Gastrocnemius medialis (tissue), 4 donors: ENCODE results near the gene ZDHHC1. TPM values are rescaled to one million over a fixed set of nuclear protein-coding genes. Genes with fewer than 3 reads are reported as not detected.

Experiments
- ATAC-seq, 2 donors: fragments of 150-250 bp; one replicate each; pipeline ENCODE4 v1.9.1; 2016
- DNase-seq, 2 donors: peaks; one replicate each; pipeline ENCODE4 v3.0.0-alpha.2; 2019
- H3K27ac ChIP-seq, 4 donors: fragments of 200-600 bp; sonication (generic); 1 replicate in 1 of 4; 2 replicates in 3 of 4; pipeline ENCODE4 v1.5.1; 2016 to 2018; ENCODE audit warnings: mild to moderate bottlenecking in 2 of 4, moderate library complexity in 1 of 4
- H3K27me3 ChIP-seq, 3 donors: fragments of 200-600 bp; sonication (generic) in 2 of 3; 1 replicate in 1 of 3; 2 replicates in 2 of 3; pipeline versions ENCODE4 v1.5.1 to v1.6.0; 2016 to 2019; ENCODE audit warnings: mild to moderate bottlenecking in 1 of 3, moderate library complexity in 1 of 3
- H3K36me3 ChIP-seq, 2 donors: fragments of 200-600 bp; sonication (generic) in 1 of 2; one replicate each; pipeline ENCODE4 v1.5.1; 2017 to 2018
- H3K4me1 ChIP-seq, 2 donors: fragments of 200-600 bp; sonication (generic) in 1 of 2; one replicate each; pipeline ENCODE4 v1.5.1; 2016 to 2017; ENCODE audit warnings: mild to moderate bottlenecking in 2 of 2
- H3K4me3 ChIP-seq, 4 donors: fragments of 200-600 bp; sonication (generic) in 3 of 4; 1 replicate in 1 of 4; 2 replicates in 3 of 4; pipeline ENCODE4 v1.5.1; 2016 to 2019; ENCODE audit warnings: mild to moderate bottlenecking in 2 of 4
- H3K9me3 ChIP-seq, 3 donors: fragments of 200-600 bp; sonication (generic) in 2 of 3; 1 replicate in 1 of 3; 2 replicates in 2 of 3; pipeline ENCODE4 v1.5.1; 2016 to 2019
- POLR2A ChIP-seq, 2 donors: fragments of 450-650 bp; IDR thresholded peaks; one replicate each; pipeline ENCODE4 v1.6.1; 2017; ENCODE audit warnings: antibody characterized with exemption in 2 of 2, mild to moderate bottlenecking in 2 of 2, moderate library complexity in 2 of 2
- in situ Hi-C, 4 donors: fragments of 200-750 bp; cut with MboI; loops; one replicate each; pipeline versions ENCODE4 v1.15.0 to v1.8.0; 2017; ENCODE audit warnings: low sequenced_read_pairs in 4 of 4
- intact Hi-C: fragments of 100-400 bp; cut with DNase I; formaldehyde crosslinking; loops from one replicate; pipeline ENCODE4 v1.15.1; 2023; ENCODE audit warnings: low total_unique reads
- total RNA-seq, 4 donors: library from RNA; depleted of rRNA; stranded (reverse); fragments of >200 nt; gene quantifications; one replicate each; pipeline versions ENCODE4 v1.1.0 to v1.2.3, GENCODE V29; 2016
- TF ChIP-seq, protein P1 (sequence below), 5 experiments: fragments of 450-650 bp in 3 of 5; fragments of 200-600 bp in 2 of 5; sonication (generic) in 2 of 5; IDR thresholded peaks in 4 of 5; conservative IDR thresholded peaks in 1 of 5; 1 replicate in 4 of 5; 2 replicates in 1 of 5; pipeline ENCODE4 v1.5.1; 2016 to 2019; ENCODE audit warnings: antibody characterized with exemption in 5 of 5, mild to moderate bottlenecking in 3 of 5, moderate library complexity in 3 of 5

Gene ZDHHC1
- total RNA-seq, 4 donors from 2014 or later, result 4.4 to 11.0 (median 8.9) TPM

DNA sequence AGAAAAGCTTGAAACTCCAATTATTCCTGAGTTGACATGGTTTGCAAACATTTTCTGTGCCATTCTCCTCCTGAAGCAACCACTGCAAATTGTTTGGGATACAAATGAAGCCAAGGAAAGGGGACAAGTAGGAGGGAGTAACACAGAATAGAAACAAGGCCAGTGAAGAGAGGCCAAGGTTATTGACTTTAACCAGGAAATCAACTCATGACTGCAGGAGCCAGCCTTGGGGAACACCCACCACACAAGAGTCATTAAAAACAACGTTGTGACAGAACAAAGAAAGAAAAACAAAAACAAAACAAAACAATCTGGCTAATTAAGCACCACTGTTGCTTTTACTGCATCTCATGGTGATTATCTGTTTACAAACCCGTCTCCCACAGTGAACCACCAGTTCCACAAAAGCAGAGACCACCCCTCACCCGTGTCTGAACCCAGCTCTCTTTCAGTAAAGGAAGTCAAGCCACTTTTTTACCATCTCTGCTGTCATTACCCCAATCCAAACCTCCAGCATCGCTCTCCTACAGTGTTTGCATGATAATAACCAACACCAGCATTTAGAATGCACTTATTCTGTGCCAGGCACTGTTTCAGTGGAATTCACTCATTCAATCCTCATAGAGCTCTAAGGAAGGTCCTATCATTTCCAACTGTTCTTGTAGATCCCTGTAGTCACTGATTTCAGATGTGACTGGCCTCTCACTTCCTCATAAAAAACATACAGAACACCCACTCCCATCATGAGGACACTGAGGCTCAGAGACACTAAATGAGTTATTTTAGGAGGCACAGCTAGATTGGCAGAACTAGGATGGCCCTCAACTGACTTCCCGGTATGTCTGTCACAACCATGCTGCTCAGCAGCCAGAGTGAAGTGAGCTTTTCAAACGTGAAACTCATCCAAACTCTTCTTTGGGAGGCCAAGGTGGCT is 2.0 kb downstream of the ZDHHC1 start:
- no peak for ATAC-seq
- H3K9me3 ChIP-seq, result no peaks in the 10 kb centered on the region
- DNase-seq, result no peak
- intact Hi-C loops, result no loop called here
- H3K27ac ChIP-seq, result peak overlapping the region in 3 of 4 donors; percentile 36 to 62 (median 53)
- in situ Hi-C loops, result loop anchor here in 1 of 4 donors (10.0 kb wide), 1 partner anchor 149 kb away; no protein-coding TSS in a partner anchor
- H3K4me3 ChIP-seq, result no peak overlapping the region
- no peaks in the 10 kb centered on the region for H3K27me3 ChIP-seq
- H3K36me3 ChIP-seq, result no peaks in the 10 kb centered on the region
- TF ChIP-seq POLR2A (IDR thresholded peaks at IDR 0.05), result no peak
- TF ChIP-seq, protein P1, sequence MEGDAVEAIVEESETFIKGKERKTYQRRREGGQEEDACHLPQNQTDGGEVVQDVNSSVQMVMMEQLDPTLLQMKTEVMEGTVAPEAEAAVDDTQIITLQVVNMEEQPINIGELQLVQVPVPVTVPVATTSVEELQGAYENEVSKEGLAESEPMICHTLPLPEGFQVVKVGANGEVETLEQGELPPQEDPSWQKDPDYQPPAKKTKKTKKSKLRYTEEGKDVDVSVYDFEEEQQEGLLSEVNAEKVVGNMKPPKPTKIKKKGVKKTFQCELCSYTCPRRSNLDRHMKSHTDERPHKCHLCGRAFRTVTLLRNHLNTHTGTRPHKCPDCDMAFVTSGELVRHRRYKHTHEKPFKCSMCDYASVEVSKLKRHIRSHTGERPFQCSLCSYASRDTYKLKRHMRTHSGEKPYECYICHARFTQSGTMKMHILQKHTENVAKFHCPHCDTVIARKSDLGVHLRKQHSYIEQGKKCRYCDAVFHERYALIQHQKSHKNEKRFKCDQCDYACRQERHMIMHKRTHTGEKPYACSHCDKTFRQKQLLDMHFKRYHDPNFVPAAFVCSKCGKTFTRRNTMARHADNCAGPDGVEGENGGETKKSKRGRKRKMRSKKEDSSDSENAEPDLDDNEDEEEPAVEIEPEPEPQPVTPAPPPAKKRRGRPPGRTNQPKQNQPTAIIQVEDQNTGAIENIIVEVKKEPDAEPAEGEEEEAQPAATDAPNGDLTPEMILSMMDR (IDR thresholded peaks at IDR 0.05 in 4 of 5, conservative IDR thresholded peaks at IDR 0.05 in 1 of 5), result no peak
- H3K4me1 ChIP-seq, result peaks cover 17 to 28% of the 10 kb centered on the region in 2 donors

DNA sequence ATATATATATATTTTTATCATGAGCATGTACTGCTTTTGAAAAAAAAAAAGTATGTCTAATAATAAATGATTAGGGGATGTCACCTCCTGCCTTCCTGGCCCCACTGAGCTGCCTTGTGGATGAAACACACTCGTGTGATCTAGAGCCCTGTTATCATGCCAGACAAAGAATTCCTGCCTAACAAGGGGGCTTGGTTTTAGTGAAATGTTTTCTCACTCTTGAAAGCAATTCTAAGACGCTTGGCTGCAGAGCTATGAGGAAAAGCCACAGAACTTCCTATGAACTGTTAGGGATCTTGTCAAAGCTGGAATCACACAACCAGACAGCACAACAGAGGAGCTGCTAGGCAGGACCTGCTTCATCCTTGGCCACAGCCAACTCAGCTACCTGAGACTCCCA is 4.0 kb downstream of the ZDHHC1 start:
- Histone ChIP-seq H3K4me1 (peaks cover 25 to 29% of the 10 kb centered on the region in 2 donors), H3K36me3 (no peaks in the 10 kb centered on the region), H3K27ac (peak overlapping the region in 1 of 4 donors; percentile 53), H3K4me3 (no peak overlapping the region), H3K9me3 (no peaks in the 10 kb centered on the region), H3K27me3 (no peaks in the 10 kb centered on the region)
- DNase-seq (no peak), ATAC-seq (no peak)
- TF ChIP-seq, protein P1 (IDR thresholded peaks at IDR 0.05 in 4 of 5, conservative IDR thresholded peaks at IDR 0.05 in 1 of 5), result no peak
- TF ChIP-seq POLR2A (IDR thresholded peaks at IDR 0.05), result no peak
- intact Hi-C loops, result no loop called here
- in situ Hi-C loops, result loop anchor here in 1 of 4 donors (10.0 kb wide), 1 partner anchor 147 kb away; no protein-coding TSS in a partner anchor

GRCh38 chr16:67411339-67411738 is 4.9 kb downstream of the ZDHHC1 start:
- Histone ChIP-seq H3K27ac (no peak overlapping the region), H3K36me3 (no peaks in the 10 kb centered on the region), H3K4me3 (no peak overlapping the region), H3K9me3 (no peaks in the 10 kb centered on the region), H3K4me1 (peaks cover 34 to 39% of the 10 kb centered on the region in 2 donors), H3K27me3 (no peaks in the 10 kb centered on the region)
- ATAC-seq (no peak), DNase-seq (no peak)
- in situ Hi-C loops (loop anchor here in 1 of 4 donors (10.0 kb wide), 1 partner anchor 147 kb away; no protein-coding TSS in a partner anchor), intact Hi-C loops (no loop called here)
- TF ChIP-seq POLR2A (IDR thresholded peaks at IDR 0.05), result no peak
- TF ChIP-seq, protein P1 (IDR thresholded peaks at IDR 0.05 in 4 of 5, conservative IDR thresholded peaks at IDR 0.05 in 1 of 5), result no peak

GRCh38 chr16:67409631-67410030 is 6.6 kb downstream of the ZDHHC1 start:
- no peaks in the 10 kb centered on the region for H3K36me3 ChIP-seq
- peak overlapping the region in 3 of 4 donors; percentile 10 to 18 (median 17) for H3K27ac ChIP-seq
- ATAC-seq, result no peak
- TF ChIP-seq, protein P1 (IDR thresholded peaks at IDR 0.05 in 4 of 5, conservative IDR thresholded peaks at IDR 0.05 in 1 of 5), result no peak
- TF ChIP-seq POLR2A (IDR thresholded peaks at IDR 0.05), result no peak
- no peaks in the 10 kb centered on the region for H3K9me3 ChIP-seq
- H3K4me3 ChIP-seq, result no peak overlapping the region
- in situ Hi-C loops (loop anchor here in 1 of 4 donors (10.0 kb wide), 1 partner anchor 145 kb away; no protein-coding TSS in a partner anchor), intact Hi-C loops (loop anchor here (5.0 kb wide), 2 partner anchors 147 to 162 kb away; partner anchors contain the start of genes FHOD1 and SLC9A5)
- no peak for DNase-seq
- H3K4me1 ChIP-seq, result peaks cover 39 to 44% of the 10 kb centered on the region in 2 donors
- H3K27me3 ChIP-seq, result no peaks in the 10 kb centered on the region
